ENCODE measurements around the gene FAM149B1.

FAM149B1 gene

DNA sequence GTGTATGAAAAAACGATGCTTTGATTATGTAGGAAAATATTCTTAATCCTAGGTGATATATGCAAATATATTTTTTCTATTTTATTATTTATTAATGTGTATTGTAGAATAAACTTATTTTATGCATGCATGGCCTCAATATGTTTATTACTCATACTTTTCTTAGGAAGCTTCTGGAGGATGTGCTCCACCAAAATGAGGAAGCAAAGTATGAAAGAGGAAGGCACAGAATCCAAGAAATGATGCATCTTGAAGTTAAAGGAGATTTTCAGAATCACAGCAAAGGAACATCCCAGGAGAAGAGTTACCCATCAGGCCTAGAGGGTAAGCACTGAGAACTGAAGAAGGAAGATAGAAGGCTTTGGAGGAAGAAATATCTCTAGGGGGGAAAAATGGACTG is 119.5 kb downstream of the FAM149B1 start:
- H3K9me3 ChIP-seq (ENCODE audit: control insufficient read depth, insufficient read depth, low read length), result no peaks in the 10 kb centered on the region; the same call in 1 of the 2 replicates
- no peaks in the 10 kb centered on the region for H3K36me3 ChIP-seq (ENCODE audit: control insufficient read depth, insufficient read depth, low read length)
- H3K27ac ChIP-seq (ENCODE audit: low read depth, low read length), result no peak overlapping the region
- H3K27me3 ChIP-seq (ENCODE audit: control insufficient read depth, insufficient read depth, low read length), result no peaks in the 10 kb centered on the region
- H3K9ac ChIP-seq (ENCODE audit: low read depth, low read length), result no peak overlapping the region
- H3K4me3 ChIP-seq (ENCODE audit: low read depth, low read length), result no peak overlapping the region
- no peaks in the 10 kb centered on the region for H3K4me1 ChIP-seq (ENCODE audit: control insufficient read depth, insufficient read depth, low read length)

DNA sequence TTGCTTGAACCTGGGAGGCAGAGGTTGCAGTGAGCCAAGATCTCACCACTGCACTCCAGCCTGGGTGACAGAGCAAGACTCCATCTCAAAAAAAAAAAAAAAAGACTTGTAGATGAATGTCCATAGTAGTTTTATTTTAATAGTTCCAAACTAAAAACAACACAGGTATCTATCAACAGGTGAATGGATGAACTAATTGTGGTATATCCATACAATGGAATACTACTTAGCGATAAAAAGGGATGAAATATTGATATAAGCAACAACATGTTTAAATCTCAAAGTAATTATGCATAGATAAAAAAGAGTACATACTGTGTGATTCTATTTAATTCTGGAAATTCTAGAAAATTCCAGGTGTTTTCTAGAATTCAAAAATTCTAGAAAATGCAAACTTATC is 122.0 kb downstream of the FAM149B1 start:
- Histone ChIP-seq H3K4me1 (ENCODE audit: control insufficient read depth, insufficient read depth, low read length) (no peaks in the 10 kb centered on the region), H3K27me3 (ENCODE audit: control insufficient read depth, insufficient read depth, low read length) (no peaks in the 10 kb centered on the region), H3K36me3 (ENCODE audit: control insufficient read depth, insufficient read depth, low read length) (no peaks in the 10 kb centered on the region), H3K27ac (ENCODE audit: low read depth, low read length) (no peak overlapping the region), H3K9ac (ENCODE audit: low read depth, low read length) (no peak overlapping the region), H3K9me3 (ENCODE audit: control insufficient read depth, insufficient read depth, low read length) (no peaks in the 10 kb centered on the region; the same call in 1 of the 2 replicates), H3K4me3 (ENCODE audit: low read depth, low read length) (no peak overlapping the region)

DNA sequence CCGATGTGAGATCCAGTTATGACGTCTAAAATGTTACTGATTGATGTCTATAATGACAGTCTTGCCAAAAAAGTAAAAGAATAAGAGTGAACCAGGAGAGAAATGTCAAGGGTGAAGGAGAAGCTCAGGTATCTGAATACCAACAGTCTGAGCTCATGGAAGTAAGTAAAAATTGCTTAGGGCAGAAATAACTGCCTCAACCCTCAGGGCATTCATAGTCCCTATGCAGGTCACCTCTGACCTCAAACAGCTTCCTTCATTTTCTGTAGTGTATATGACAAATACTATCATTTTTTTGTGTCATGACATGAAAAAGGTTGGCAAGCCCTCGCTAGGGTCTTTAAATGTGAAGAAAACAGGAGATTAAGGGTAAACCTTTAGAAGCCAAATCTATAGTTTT is 125.5 kb downstream of the FAM149B1 start:
- Histone ChIP-seq H3K4me3 (ENCODE audit: low read depth, low read length) (no peak overlapping the region), H3K4me1 (ENCODE audit: control insufficient read depth, insufficient read depth, low read length) (no peaks in the 10 kb centered on the region), H3K9me3 (ENCODE audit: control insufficient read depth, insufficient read depth, low read length) (no peaks in the 10 kb centered on the region; the same call in 1 of the 2 replicates), H3K36me3 (ENCODE audit: control insufficient read depth, insufficient read depth, low read length) (no peaks in the 10 kb centered on the region), H3K9ac (ENCODE audit: low read depth, low read length) (no peak overlapping the region), H3K27me3 (ENCODE audit: control insufficient read depth, insufficient read depth, low read length) (no peaks in the 10 kb centered on the region), H3K27ac (ENCODE audit: low read depth, low read length) (no peak overlapping the region)
